HFFc6 (cell line): ENCODE measurements around the gene GNS. TPM values are rescaled to one million over a fixed set of nuclear protein-coding genes. Genes with fewer than 3 reads are reported as not detected.
"Not testable (repeated sequence)": the region's sequence is repeated elsewhere in the genome, so short reads cannot be mapped to it uniquely, and the experiment has no call there.

Experiments
- DNase-seq: peaks from one replicate; pipeline ENCODE4 v3.0.0-alpha.2; 2018
- H3K27ac Mint-ChIP-seq: 2 replicates; pipeline ENCODE4 v1.8.0; 2020; ENCODE audit warnings: mild to moderate bottlenecking, mixed read lengths
- H3K27me3 Mint-ChIP-seq: 2 replicates; pipeline ENCODE4 v1.8.0; 2021; ENCODE audit warnings: mild to moderate bottlenecking, moderate library complexity, mixed read lengths; ENCODE audit not compliant: insufficient read depth
- H3K36me3 Mint-ChIP-seq: 2 replicates; pipeline ENCODE4 v1.8.0; 2021; ENCODE audit warnings: low read depth, mixed read lengths
- H3K4me1 Mint-ChIP-seq: 2 replicates; pipeline ENCODE4 v1.8.0; 2020; ENCODE audit warnings: low read depth, mixed read lengths
- H3K4me3 Mint-ChIP-seq: 2 replicates; pipeline ENCODE4 v1.8.0; 2020; ENCODE audit warnings: mild to moderate bottlenecking, moderate library complexity, mixed read lengths
- H3K9me3 Mint-ChIP-seq: 2 replicates; pipeline ENCODE4 v1.8.0; 2020; ENCODE audit warnings: mild to moderate bottlenecking, mixed read lengths
- CTCF ChIP-seq: fragments of 200-600 bp; sonication (generic); IDR thresholded peaks from 2 replicates; pipeline ENCODE4 v1.5.0; 2021; ENCODE audit warnings: antibody characterized with exemption, mild to moderate bottlenecking
- total RNA-seq, 6 experiments: library from RNA; stranded (reverse); fragmentation: NEBNext Ultra II Directional; extraction: Animal tissue kit (Norgen Biotek cat#: 25700); gene quantifications; 2 replicates in 1 of 6; 3 replicates in 5 of 6; pipeline ENCODE4 v1.2.3, GENCODE V29; 2021

GNS gene
- total RNA-seq, 6 experiments from 2014 or later = 86.4 to 104 (median 91.2) TPM

GRCh38 chr12:64695550-64695949, 63.7 kb downstream of the GNS start:
- no peak overlapping the region for H3K4me3 Mint-ChIP-seq
- peaks cover 7% of the 10 kb centered on the region; the same call in 1 of the 2 replicates for H3K4me1 Mint-ChIP-seq
- no peak overlapping the region for H3K27ac Mint-ChIP-seq
- no peaks in the 10 kb centered on the region for H3K36me3 Mint-ChIP-seq
- no peak for TF ChIP-seq CTCF
- no peaks in the 10 kb centered on the region for H3K27me3 Mint-ChIP-seq
- H3K9me3 Mint-ChIP-seq = no peaks in the 10 kb centered on the region
- DNase-seq = no peak

GRCh38 chr12:64694130-64695040, 64.8 kb downstream of the GNS start:
- no peaks in the 10 kb centered on the region for H3K9me3 Mint-ChIP-seq
- H3K4me1 Mint-ChIP-seq = peaks cover 7% of the 10 kb centered on the region; the same call in 1 of the 2 replicates
- H3K4me3 Mint-ChIP-seq = no peak overlapping the region
- TF ChIP-seq CTCF = no peak
- no peak overlapping the region for H3K27ac Mint-ChIP-seq
- DNase-seq = no peak
- no peaks in the 10 kb centered on the region for H3K36me3 Mint-ChIP-seq
- no peaks in the 10 kb centered on the region for H3K27me3 Mint-ChIP-seq

GRCh38 chr12:64691795-64692583, 67.2 kb downstream of the GNS start:
- Mint-ChIP-seq H3K27me3 (no peaks in the 10 kb centered on the region), H3K4me3 (no peak overlapping the region), H3K36me3 (peaks cover 5% of the 10 kb centered on the region; the same call in 1 of the 2 replicates), H3K4me1 (peaks cover 20% of the 10 kb centered on the region), H3K27ac (no peak overlapping the region), H3K9me3 (no peaks in the 10 kb centered on the region)
- TF ChIP-seq CTCF = no peak
- DNase-seq = no peak

- DNase-seq = no peak
- Mint-ChIP-seq H3K27ac (no peak overlapping the region), H3K4me3 (no peak overlapping the region), H3K4me1 (peaks cover 20% of the 10 kb centered on the region), H3K27me3 (no peaks in the 10 kb centered on the region), H3K36me3 (peaks cover 5% of the 10 kb centered on the region; the same call in 1 of the 2 replicates), H3K9me3 (no peaks in the 10 kb centered on the region)
- no peak for TF ChIP-seq CTCF
Observed at GRCh38 chr12:64691227-64691794, 67.9 kb downstream of the GNS start.

- not testable (repeated sequence) for H3K4me3 Mint-ChIP-seq
- H3K4me1 Mint-ChIP-seq = peaks cover 20% of the 10 kb centered on the region
Observed at GRCh38 chr12:64690236-64690635, 69.0 kb downstream of the GNS start.

More at GRCh38 chr12:64690236-64690635, 69.0 kb downstream of the GNS start:
- H3K9me3 Mint-ChIP-seq, DNase-seq, H3K36me3 Mint-ChIP-seq, H3K27ac Mint-ChIP-seq, H3K27me3 Mint-ChIP-seq: not testable (repeated sequence)
